Skeletal muscle tissue (tissue), 4 donors: ENCODE data around the gene NECTIN1. TPM values are rescaled to one million over a fixed set of nuclear protein-coding genes. Genes with fewer than 3 reads are reported as not detected.

Source experiments
- H3K27ac ChIP-seq: one replicate; pipeline ENCODE4 v1.7.0; 2013; ENCODE audit warnings: mild to moderate bottlenecking, low read depth, low read length, inconsistent platforms
- H3K27me3 ChIP-seq, 3 donors: one replicate each; pipeline ENCODE4 v1.7.0; 2013; ENCODE audit warnings: low read length in 3 of 3; ENCODE audit not compliant: control insufficient read depth in 3 of 3, insufficient read depth in 3 of 3
- H3K36me3 ChIP-seq, 3 donors: one replicate each; pipeline ENCODE4 v1.7.0; 2013; ENCODE audit warnings: low read length in 3 of 3; ENCODE audit not compliant: control insufficient read depth in 3 of 3, insufficient read depth in 3 of 3
- H3K4me1 ChIP-seq, 3 donors: one replicate each; pipeline ENCODE4 v1.7.0; 2013; ENCODE audit warnings: low read length in 3 of 3, mild to moderate bottlenecking in 3 of 3; ENCODE audit not compliant: control insufficient read depth in 3 of 3, insufficient read depth in 3 of 3
- H3K4me3 ChIP-seq, 3 donors: one replicate each; pipeline ENCODE4 v1.7.0; 2013; ENCODE audit warnings: low read length in 3 of 3
- H3K9ac ChIP-seq, 3 donors: one replicate each; pipeline ENCODE4 v1.7.0; 2013; ENCODE audit warnings: low read length in 3 of 3, mild to moderate bottlenecking in 3 of 3, moderate library complexity in 2 of 3, low read depth in 1 of 3
- H3K9me3 ChIP-seq, 3 donors: one replicate each; pipeline ENCODE4 v1.7.0; 2013; ENCODE audit warnings: low read length in 3 of 3; ENCODE audit not compliant: control insufficient read depth in 3 of 3
- total RNA-seq: library from RNA; depleted of rRNA; stranded (reverse); fragments of >200 nt; gene quantifications from one replicate; pipeline ENCODE4 v1.2.3, GENCODE V29; 2014
- donor health status: Osteomylitis.

The NECTIN1 gene
- total RNA-seq, 1 donor from 2014 or later: 4.2 TPM

GRCh38 chr11:119666463-119667131 lies 62.4 kb downstream of the NECTIN1 start:
- H3K4me1 ChIP-seq: peaks cover 15 to 24% (median 15%) of the 10 kb centered on the region in 3 donors
- H3K9me3 ChIP-seq: no peaks in the 10 kb centered on the region

GRCh38 chr11:119666061-119666460 lies 62.9 kb downstream of the NECTIN1 start:
- Histone ChIP-seq H3K27me3 (no peaks in the 10 kb centered on the region), H3K27ac (no peak overlapping the region), H3K9ac (peak overlapping the region in 1 of 3 donors; percentile 25), H3K4me3 (no peak overlapping the region), H3K4me1 (peaks cover 11 to 19% (median 13%) of the 10 kb centered on the region in 3 donors), H3K36me3 (no peaks in the 10 kb centered on the region), H3K9me3 (no peaks in the 10 kb centered on the region)

More at GRCh38 chr11:119666463-119667131, 62.4 kb downstream of the NECTIN1 start:
- H3K36me3 ChIP-seq: no peaks in the 10 kb centered on the region
- no peak overlapping the region for H3K27ac ChIP-seq
- no peaks in the 10 kb centered on the region for H3K27me3 ChIP-seq
- no peak overlapping the region for H3K4me3 ChIP-seq
- peak overlapping the region in 1 of 3 donors; percentile 25 for H3K9ac ChIP-seq

GRCh38 chr11:119664701-119665420 lies 64.1 kb downstream of the NECTIN1 start:
- H3K9ac ChIP-seq: no peak overlapping the region
- H3K9me3 ChIP-seq: no peaks in the 10 kb centered on the region
- no peak overlapping the region for H3K27ac ChIP-seq
- H3K4me3 ChIP-seq: no peak overlapping the region
- peaks cover 11 to 15% (median 13%) of the 10 kb centered on the region in 3 donors for H3K4me1 ChIP-seq
- H3K27me3 ChIP-seq: no peaks in the 10 kb centered on the region
- H3K36me3 ChIP-seq: no peaks in the 10 kb centered on the region

- no peaks in the 10 kb centered on the region for H3K9me3 ChIP-seq
- no peaks in the 10 kb centered on the region for H3K36me3 ChIP-seq
- peak overlapping the region in 1 of 3 donors; percentile 25 for H3K9ac ChIP-seq
- no peak overlapping the region for H3K4me3 ChIP-seq
- H3K4me1 ChIP-seq: peaks cover 11 to 15% (median 13%) of the 10 kb centered on the region in 3 donors
- H3K27me3 ChIP-seq: no peaks in the 10 kb centered on the region
- H3K27ac ChIP-seq: no peak overlapping the region
Measured at GRCh38 chr11:119664063-119664572, 64.9 kb downstream of the NECTIN1 start.

GRCh38 chr11:119663279-119663678 lies 65.7 kb downstream of the NECTIN1 start:
- Histone ChIP-seq H3K9ac (no peak overlapping the region), H3K27ac (no peak overlapping the region), H3K9me3 (no peaks in the 10 kb centered on the region), H3K4me1 (peaks cover 11 to 15% (median 13%) of the 10 kb centered on the region in 3 donors), H3K4me3 (no peak overlapping the region), H3K36me3 (no peaks in the 10 kb centered on the region), H3K27me3 (no peaks in the 10 kb centered on the region)

- Histone ChIP-seq H3K27me3 (no peaks in the 10 kb centered on the region), H3K4me1 (peaks cover 8 to 12% (median 12%) of the 10 kb centered on the region in 3 donors), H3K27ac (no peak overlapping the region), H3K9me3 (no peaks in the 10 kb centered on the region), H3K4me3 (no peak overlapping the region), H3K36me3 (no peaks in the 10 kb centered on the region), H3K9ac (no peak overlapping the region)
Measured at GRCh38 chr11:119661226-119661625, 67.8 kb downstream of the NECTIN1 start.

GRCh38 chr11:119659971-119660723 lies 68.9 kb downstream of the NECTIN1 start:
- Histone ChIP-seq H3K4me3 (no peak overlapping the region), H3K4me1 (peaks cover 6 to 9% (median 8%) of the 10 kb centered on the region in 3 donors), H3K27me3 (no peaks in the 10 kb centered on the region), H3K27ac (no peak overlapping the region), H3K9me3 (no peaks in the 10 kb centered on the region), H3K9ac (no peak overlapping the region), H3K36me3 (no peaks in the 10 kb centered on the region)

GRCh38 chr11:119652907-119653659 lies 75.9 kb downstream of the NECTIN1 start:
- Histone ChIP-seq H3K9me3 (no peaks in the 10 kb centered on the region), H3K27ac (no peak overlapping the region), H3K36me3 (no peaks in the 10 kb centered on the region), H3K4me1 (peaks cover 0 to 3% (median 0%) of the 10 kb centered on the region in 3 donors), H3K27me3 (no peaks in the 10 kb centered on the region), H3K4me3 (no peak overlapping the region), H3K9ac (no peak overlapping the region)

GRCh38 chr11:119651802-119652584 lies 77.0 kb downstream of the NECTIN1 start:
- Histone ChIP-seq H3K9me3 (no peaks in the 10 kb centered on the region), H3K4me3 (no peak overlapping the region), H3K4me1 (peaks cover 0 to 3% (median 0%) of the 10 kb centered on the region in 3 donors), H3K27me3 (no peaks in the 10 kb centered on the region), H3K9ac (no peak overlapping the region), H3K36me3 (no peaks in the 10 kb centered on the region), H3K27ac (no peak overlapping the region)
